ENCODE results near the gene GALNT14. TPM values are rescaled to one million over a fixed set of nuclear protein-coding genes. Genes with fewer than 3 reads are reported as not detected.

The GALNT14 gene
- total and polyA plus RNA-seq, 9 donors, result 0.28 to 9.8 (median 1.6) TPM; not detected in 3

GRCh38 chr2:31038385-31038784 lies 99.9 kb downstream of the GALNT14 start:
- H3K9me3 ChIP-seq, result no peaks in the 10 kb centered on the region
- no peak for TF ChIP-seq EP300 (IDR thresholded peaks at IDR 0.05)
- no peak for TF ChIP-seq POLR2A (IDR thresholded peaks at IDR 0.05)
- TF ChIP-seq CTCF (IDR thresholded peaks at IDR 0.05), result no peak
- H3K4me3 ChIP-seq, result no peak overlapping the region
- no peaks in the 10 kb centered on the region for H3K27me3 ChIP-seq
- no peaks in the 10 kb centered on the region for H3K36me3 ChIP-seq
- DNase-seq, result no peak
- 78 to 80% (median 78%) methylated on average over 4 of the region's 4 CpGs for WGBS, 3 donors
- intact Hi-C loops (cut with DNase I), result no loop called here
- H3K4me1 ChIP-seq (ENCODE audit: insufficient read depth), result no peaks in the 10 kb centered on the region
- no peak overlapping the region for H3K27ac ChIP-seq

DNA sequence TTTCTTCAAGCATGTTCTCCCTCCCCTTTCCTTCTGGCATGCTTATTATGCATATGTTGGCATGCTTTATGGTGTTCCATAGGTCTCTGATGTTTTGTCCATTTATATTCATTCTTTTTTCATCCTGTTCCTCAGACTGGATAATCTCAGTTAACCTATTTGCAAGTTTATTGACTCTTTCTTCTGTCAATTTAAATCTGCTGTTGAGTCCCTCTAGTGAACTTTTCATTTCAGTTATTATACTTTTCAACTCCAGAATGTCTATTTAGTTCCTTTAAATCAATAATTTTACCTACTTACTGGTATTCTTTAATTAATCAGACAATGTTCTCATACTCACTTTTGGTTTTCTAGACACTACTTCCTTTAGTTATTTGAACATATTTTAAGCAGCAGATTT lies 101.2 kb downstream of the GALNT14 start:
- H3K4me3 ChIP-seq, result no peak overlapping the region
- no peak overlapping the region for H3K27ac ChIP-seq
- no peaks in the 10 kb centered on the region for H3K36me3 ChIP-seq
- no peaks in the 10 kb centered on the region for H3K4me1 ChIP-seq (ENCODE audit: insufficient read depth)
- DNase-seq, result no peak
- TF ChIP-seq CTCF (IDR thresholded peaks at IDR 0.05), result no peak
- TF ChIP-seq POLR2A (IDR thresholded peaks at IDR 0.05), result no peak
- TF ChIP-seq EP300 (IDR thresholded peaks at IDR 0.05), result no peak
- H3K27me3 ChIP-seq, result no peaks in the 10 kb centered on the region
- H3K9me3 ChIP-seq, result no peaks in the 10 kb centered on the region
- intact Hi-C loops (cut with DNase I), result no loop called here

DNA sequence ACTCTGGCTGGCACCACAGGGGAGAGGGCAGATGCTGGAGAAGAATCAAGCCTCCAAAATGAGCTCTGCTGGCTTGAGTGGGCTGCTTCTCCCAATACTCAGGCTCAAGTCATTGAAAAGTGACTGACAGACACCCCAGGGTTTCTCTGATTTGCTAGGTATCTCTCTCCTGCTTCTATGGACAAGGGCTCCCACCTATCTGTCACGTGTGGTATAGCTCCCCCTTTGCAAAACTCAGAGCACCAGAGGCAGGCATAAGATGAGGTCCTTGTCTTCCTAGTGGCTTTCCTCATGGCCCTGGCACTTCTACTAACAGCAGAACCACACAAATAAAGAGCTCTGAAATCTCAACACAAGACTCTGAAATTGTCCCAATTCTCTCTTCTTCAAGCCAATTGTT lies 105.2 kb downstream of the GALNT14 start:
- no peak overlapping the region for H3K27ac ChIP-seq
- no peaks in the 10 kb centered on the region for H3K4me1 ChIP-seq (ENCODE audit: insufficient read depth)
- no peaks in the 10 kb centered on the region for H3K9me3 ChIP-seq
- DNase-seq, result no peak
- intact Hi-C loops (cut with DNase I), result no loop called here
- WGBS, 3 donors, result 18 to 23% (median 19%) methylated on average over 1 of the region's 1 CpG
- no peak overlapping the region for H3K4me3 ChIP-seq
- H3K36me3 ChIP-seq, result no peaks in the 10 kb centered on the region
- no peaks in the 10 kb centered on the region for H3K27me3 ChIP-seq
- TF ChIP-seq CTCF (IDR thresholded peaks at IDR 0.05) (no peak), EP300 (IDR thresholded peaks at IDR 0.05) (no peak), POLR2A (IDR thresholded peaks at IDR 0.05) (no peak)

DNA sequence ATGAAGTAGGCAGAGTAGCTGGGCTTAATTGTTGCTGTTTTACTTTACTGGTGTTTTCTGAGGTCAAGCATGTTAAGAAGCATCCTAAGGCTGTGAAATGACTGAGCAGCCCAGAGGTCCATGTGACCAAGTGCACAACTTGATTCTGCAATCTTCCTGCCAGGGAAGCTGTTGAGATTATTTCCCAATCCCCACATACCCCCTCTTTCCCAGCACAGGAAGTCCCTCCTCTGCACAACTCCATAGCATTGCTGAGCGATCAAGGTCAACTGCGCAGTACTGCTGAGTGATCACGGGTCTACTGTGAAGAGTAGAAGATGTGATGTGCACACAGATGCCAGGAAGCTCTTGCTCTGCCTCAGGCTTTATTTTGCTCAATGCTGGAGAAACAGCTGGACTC lies 105.8 kb downstream of the GALNT14 start:
- TF ChIP-seq CTCF (IDR thresholded peaks at IDR 0.05) (no peak), POLR2A (IDR thresholded peaks at IDR 0.05) (no peak), EP300 (IDR thresholded peaks at IDR 0.05) (no peak)
- H3K27me3 ChIP-seq, result no peaks in the 10 kb centered on the region
- H3K4me1 ChIP-seq (ENCODE audit: insufficient read depth), result no peaks in the 10 kb centered on the region
- 50 to 68% (median 54%) methylated on average over 3 of the region's 3 CpGs for WGBS, 3 donors
- H3K27ac ChIP-seq, result no peak overlapping the region
- H3K9me3 ChIP-seq, result no peaks in the 10 kb centered on the region
- H3K4me3 ChIP-seq, result no peak overlapping the region
- H3K36me3 ChIP-seq, result no peaks in the 10 kb centered on the region
- intact Hi-C loops (cut with DNase I), result no loop called here
- DNase-seq, result no peak

Data from ovary (tissue), 9 donors.